ENCODE data around the gene TXNDC12.

The TXNDC12 gene

GRCh38 chr1:52033190-52034049, 21.6 kb downstream of the TXNDC12 start, which contains the start of gene KTI12 (continued):
- TF ChIP-seq ZFP37 (tag by site-specific recombination; IDR thresholded peaks at IDR 0.05) (peak; percentile 84; the same call in 1 of the 2 replicates), ZNF18 (tag by site-specific recombination; IDR thresholded peaks at IDR 0.05) (0 out of 2 replicates have a peak, but pooled peaks have one; percentile 28), HOXC10 (CRISPR knock-in tag; IDR thresholded peaks at IDR 0.05) (peak; percentile 77; the same call in 1 of the 2 replicates), ZBTB7A (tag by site-specific recombination; IDR thresholded peaks at IDR 0.05; ENCODE audit: low read depth) (no peak), SALL2 (tag by site-specific recombination; IDR thresholded peaks at IDR 0.05; ENCODE audit: borderline replicate concordance) (no peak), TRIM28 (IDR thresholded peaks at IDR 0.05; ENCODE audit: borderline replicate concordance, low read length) (peak; percentile 15; the same call in 1 of the 2 replicates), CTCF (tag by site-specific recombination; IDR thresholded peaks at IDR 0.05) (peak; percentile 50), ZNF548 (tag by site-specific recombination; IDR thresholded peaks at IDR 0.05) (no peak)

- Histone ChIP-seq H3K9me3 (ENCODE audit: control insufficient read depth, insufficient read depth, low read depth, low read length) (no peaks in the 10 kb centered on the region), H3K4me1 (ENCODE audit: control insufficient read depth, insufficient read depth, low read length) (no peaks in the 10 kb centered on the region), H3K36me3 (ENCODE audit: control insufficient read depth in 2 of 2, insufficient read depth in 1 of 2, low read length in 2 of 2) (peaks cover 0 to 19% of the 10 kb centered on the region in 2 experiments; a peak in 2 of 3 replicates), H3K27ac (ENCODE audit: extremely low read depth, low read depth, low read length) (peak overlapping the region; percentile 58; the same call in 1 of the 2 replicates), H3K4me3 (ENCODE audit: low read depth, low read length) (peak overlapping the region; percentile 88)
- CTCF ChIA-PET: no interaction called here
- peak; percentile 70 for TF ChIP-seq ZNF341 (tag by site-specific recombination; IDR thresholded peaks at IDR 0.05; ENCODE audit: low read depth)
- TF ChIP-seq ZNF140 (tag by site-specific recombination; IDR thresholded peaks at IDR 0.05): no peak
- no peak for TF ChIP-seq ZNF121 (tag by site-specific recombination; IDR thresholded peaks at IDR 0.05)
- TF ChIP-seq RBAK (tag by site-specific recombination; IDR thresholded peaks at IDR 0.05): no peak
- TF ChIP-seq BCL11A (tag by site-specific recombination; IDR thresholded peaks at IDR 0.05; ENCODE audit: low read depth): peak; percentile 88
- peak; percentile 43; the same call in 1 of the 2 replicates for TF ChIP-seq ZFP69B (tag by site-specific recombination; IDR thresholded peaks at IDR 0.05)
- TF ChIP-seq CTCF (tag by site-specific recombination; IDR thresholded peaks at IDR 0.05): 0 out of 2 replicates have a peak, but pooled peaks have one; percentile 26
- TF ChIP-seq ZNF175 (tag by site-specific recombination; IDR thresholded peaks at IDR 0.05): no peak
- TF ChIP-seq, protein P1, sequence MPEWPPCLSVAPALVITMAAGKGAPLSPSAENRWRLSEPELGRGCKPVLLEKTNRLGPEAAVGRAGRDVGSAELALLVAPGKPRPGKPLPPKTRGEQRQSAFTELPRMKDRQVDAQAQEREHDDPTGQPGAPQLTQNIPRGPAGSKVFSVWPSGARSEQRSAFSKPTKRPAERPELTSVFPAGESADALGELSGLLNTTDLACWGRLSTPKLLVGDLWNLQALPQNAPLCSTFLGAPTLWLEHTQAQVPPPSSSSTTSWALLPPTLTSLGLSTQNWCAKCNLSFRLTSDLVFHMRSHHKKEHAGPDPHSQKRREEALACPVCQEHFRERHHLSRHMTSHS (tag by site-specific recombination; IDR thresholded peaks at IDR 0.05): no peak
- 0 out of 2 replicates have a peak, but pooled peaks have one; percentile 20 for TF ChIP-seq ZNF600 (tag by site-specific recombination; IDR thresholded peaks at IDR 0.05)
- TF ChIP-seq ZNF692 (tag by site-specific recombination; IDR thresholded peaks at IDR 0.05): 0 out of 2 replicates have a peak, but pooled peaks have one; percentile 29
- TF ChIP-seq, protein P2, sequence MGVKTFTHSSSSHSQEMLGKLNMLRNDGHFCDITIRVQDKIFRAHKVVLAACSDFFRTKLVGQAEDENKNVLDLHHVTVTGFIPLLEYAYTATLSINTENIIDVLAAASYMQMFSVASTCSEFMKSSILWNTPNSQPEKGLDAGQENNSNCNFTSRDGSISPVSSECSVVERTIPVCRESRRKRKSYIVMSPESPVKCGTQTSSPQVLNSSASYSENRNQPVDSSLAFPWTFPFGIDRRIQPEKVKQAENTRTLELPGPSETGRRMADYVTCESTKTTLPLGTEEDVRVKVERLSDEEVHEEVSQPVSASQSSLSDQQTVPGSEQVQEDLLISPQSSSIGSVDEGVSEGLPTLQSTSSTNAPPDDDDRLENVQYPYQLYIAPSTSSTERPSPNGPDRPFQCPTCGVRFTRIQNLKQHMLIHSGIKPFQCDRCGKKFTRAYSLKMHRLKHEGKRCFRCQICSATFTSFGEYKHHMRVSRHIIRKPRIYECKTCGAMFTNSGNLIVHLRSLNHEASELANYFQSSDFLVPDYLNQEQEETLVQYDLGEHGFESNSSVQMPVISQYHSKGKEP (tag by site-specific recombination; IDR thresholded peaks at IDR 0.05): no peak
- TF ChIP-seq ZSCAN18 (tag by site-specific recombination; IDR thresholded peaks at IDR 0.05): no peak
- TF ChIP-seq KLF1 (tag by site-specific recombination; IDR thresholded peaks at IDR 0.05): no peak
- POLR2A ChIA-PET: interaction anchor here (1.3 to 3.3 kb wide), 2 partner anchors 20 to 23 kb away, joined by 4 to 30 read pairs; partner anchors contain the start of genes BTF3L4 and TXNDC12
Observed at GRCh38 chr1:52032785-52033131, 22.2 kb downstream of the TXNDC12 start.
